Hypothalamus (tissue), 51 donors: Measurements from ENCODE around the gene GCK.
A peak's percentile ranks its signal among the peaks of the same experiment; 100 is the strongest.
"Not testable (repeated sequence)": the region's sequence is repeated elsewhere in the genome, so short reads cannot be mapped to it uniquely, and the experiment has no call there.

Experiments used
- DNase-seq, 51 donors: peaks; one replicate each; lab custom pipeline; 2025; lab: John Stamatoyannopoulos, UW

Gene GCK

GRCh38 chr7:44184873-44185446 is 4.3 kb downstream of the GCK start:
- no peak for DNase-seq

- peak in 2 of 51 donors; percentile 8 to 16 for DNase-seq
Measured at GRCh38 chr7:44184206-44184872, 4.9 kb downstream of the GCK start.

- peak in 6 of 51 donors; percentile 6 to 33 (median 13) for DNase-seq
Measured at GRCh38 chr7:44183386-44183785, 5.9 kb downstream of the GCK start.

DNA sequence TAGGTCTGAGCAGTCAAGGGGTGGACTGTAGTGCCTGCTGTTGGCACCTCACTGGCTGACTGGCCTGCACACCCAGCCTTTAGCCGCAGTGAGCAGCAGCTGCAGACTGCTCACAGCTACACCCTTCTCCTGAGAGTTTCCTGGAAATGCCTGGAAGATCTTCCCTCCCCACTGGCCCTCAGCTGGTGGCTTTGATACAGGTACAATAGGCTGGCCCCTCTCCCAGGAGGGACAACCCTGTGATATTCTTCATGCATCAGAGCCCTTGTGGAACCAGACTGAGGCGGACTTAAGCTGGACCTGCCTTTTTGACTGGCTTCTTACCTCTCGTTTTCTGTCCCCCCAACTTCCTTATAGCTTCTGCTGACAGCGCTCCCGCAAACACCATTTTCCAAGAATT is 6.4 kb downstream of the GCK start:
- DNase-seq, result no peak

DNA sequence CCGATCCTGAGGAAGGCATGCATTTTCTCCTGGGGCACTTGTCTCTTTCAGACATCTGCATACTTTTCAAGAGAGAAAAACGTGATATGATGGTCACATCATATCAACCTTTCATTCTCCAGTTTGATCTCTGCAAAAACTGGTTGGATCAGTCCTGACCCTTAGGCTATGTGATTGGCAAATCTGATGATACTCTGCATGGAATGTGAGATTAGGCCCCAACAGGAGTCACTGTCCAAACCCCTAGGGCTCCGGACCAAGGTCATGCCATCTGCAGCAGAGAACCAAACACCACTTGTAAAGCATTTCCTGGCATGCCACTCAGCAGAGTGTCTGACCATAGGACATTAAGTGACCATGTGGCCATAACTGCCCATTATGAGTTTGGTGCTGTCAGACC is 8.6 kb downstream of the GCK start:
- DNase-seq, result no peak

DNA sequence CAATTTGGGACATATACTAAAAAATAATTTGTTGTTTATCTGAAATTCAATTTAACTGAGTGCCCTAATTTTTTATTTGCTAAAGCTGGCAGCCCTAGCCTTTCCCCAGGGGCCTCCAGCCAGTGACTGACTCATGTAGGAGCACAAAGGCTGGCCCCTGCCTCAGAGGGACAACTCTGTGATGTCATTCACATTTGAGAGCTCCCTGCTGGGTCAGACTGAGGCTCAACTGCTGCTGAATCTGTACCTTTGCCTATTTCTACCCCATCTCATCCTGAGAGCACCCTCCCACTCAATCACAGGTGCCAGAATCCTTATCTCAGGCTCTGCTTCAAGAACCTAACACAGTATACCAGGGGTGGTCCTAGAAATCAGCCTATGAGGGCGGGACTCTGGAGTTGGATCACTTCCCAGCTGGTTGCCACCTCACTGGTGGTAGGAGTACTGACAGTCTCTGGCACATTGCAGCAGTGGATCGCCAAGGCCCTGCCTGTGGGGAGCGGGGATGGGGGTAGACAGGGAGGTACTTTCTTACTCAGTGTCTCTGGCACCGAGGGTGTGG is 11.6 kb downstream of the GCK start:
- DNase-seq, result peak in 25 of 51 donors; percentile 10 to 77 (median 55)

DNA sequence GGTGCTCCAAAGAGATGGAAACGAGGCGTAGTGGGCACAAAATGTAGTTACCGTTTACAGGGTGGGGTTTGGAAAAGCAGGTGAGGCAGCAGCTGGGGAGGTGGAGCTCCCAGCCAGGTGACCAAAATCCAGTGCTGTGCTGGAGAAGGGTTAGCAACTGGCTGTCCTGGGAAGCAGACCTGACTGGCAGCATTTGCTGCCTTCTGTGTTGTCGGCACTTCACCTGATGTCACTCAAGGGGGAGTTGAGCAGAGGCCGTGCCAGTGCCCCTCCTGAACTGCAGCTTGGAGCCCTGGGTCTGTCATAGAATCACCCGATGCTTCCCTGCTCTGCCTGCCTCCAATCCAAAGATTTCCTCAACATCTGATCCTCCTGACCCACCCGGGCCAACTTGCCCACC is 12.8 kb downstream of the GCK start:
- no peak for DNase-seq

DNA sequence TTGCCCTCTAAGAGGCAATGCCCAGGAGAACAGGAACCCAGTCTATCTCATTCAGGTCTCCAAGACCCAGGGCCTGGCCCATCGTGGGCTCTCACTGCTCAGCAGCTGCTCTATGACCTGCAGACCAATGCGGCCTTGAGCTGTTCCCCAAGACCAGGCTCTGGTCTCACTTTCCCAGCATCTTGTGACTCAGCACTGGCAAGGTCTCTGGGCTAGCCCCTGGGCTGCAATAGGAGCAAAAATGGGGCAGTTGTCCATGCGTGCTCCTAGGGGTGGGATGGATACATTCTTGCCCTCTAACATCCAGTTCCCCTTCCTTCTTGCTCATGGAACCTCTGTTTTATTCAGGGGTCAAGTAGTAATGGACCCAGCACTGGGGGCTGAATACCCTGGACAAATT is 13.5 kb downstream of the GCK start:
- no peak for DNase-seq

- DNase-seq, result not testable (repeated sequence)
Measured at GRCh38 chr7:44174694-44174948, 14.6 kb downstream of the GCK start.

DNA sequence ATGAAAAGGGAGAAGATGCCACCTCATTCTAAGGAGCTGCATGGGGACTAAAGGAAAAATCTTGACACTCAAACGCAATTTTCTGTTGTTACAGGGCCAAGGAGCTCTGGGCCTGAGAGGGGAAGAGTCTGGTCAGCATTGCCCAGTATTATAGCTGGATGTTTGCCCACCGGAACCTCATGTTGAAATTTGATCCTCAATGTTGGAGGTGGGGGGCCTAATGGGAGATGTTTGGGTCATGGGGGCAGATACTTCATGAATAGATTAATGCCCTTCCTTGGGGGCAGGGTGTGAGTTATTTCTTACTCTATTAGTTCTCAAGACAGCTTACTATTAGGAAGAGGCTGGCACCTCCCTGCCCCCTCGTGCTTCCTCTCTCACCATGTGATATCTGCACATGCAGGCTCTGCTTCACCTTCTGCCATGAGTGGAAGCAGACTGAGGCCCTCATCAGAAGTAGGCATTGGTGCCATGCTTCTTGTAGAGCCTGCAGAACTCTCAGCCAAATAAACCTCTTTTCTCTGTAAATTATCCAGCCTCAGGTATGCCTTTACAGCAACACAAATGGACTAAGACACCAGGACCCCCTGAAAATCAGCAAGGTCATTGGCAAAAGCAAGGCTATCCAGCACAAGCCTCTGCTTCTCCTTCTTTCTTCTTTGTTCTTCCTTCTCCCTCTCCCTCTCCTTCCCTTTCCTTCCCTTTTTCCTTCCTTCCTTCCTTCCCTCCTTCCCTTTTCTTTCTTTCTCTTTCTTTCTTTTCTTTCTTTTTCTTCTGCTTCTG is 15.1 kb downstream of the GCK start:
- no peak for DNase-seq

DNA sequence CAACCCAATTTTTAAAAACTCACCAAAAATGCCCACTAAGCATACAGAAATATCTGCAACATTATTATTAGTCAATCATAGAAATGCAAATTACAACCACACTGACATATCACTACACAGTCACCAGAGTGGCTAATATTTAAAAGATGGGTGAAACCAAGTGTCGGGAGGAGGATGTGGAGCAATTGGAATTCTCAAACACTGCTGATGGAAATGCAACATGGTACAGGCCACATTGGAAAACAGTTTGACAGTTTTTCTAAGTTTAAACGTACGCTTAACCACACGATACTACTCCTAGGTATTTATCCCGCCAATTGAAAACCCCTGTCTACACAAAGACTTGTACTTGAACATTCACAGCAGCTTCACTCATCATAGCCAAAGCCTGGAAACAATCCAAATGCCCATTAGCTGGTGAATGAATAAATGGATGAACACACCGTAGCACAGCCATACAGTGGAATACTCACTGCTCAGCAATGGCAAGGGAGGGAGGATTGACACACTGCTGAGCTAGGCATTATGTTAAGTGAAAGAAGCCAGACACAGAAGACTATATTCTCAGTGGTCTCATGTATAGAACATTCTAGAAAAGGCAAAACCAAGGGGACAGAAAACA is 16.3 kb downstream of the GCK start:
- no peak for DNase-seq

DNA sequence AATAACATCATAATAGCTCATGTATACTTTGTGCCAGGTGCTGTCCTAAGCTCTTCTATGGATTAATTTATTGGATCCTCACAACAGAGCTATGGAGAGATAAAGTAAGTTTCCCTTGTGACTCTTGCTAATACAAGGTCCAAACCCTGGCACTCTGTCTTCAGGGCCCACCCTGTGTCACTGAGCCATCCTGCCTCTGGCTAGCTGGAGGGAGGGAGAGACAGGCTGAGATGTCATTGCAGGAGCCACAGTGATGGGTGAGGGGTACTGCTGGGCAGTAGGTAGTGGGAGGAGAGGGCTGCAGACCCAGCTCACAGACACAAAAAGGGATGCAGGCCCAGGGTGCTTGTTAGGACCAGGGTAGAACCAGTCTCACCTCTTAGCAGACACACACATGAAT is 16.9 kb downstream of the GCK start:
- DNase-seq, result no peak

- not testable (repeated sequence) for DNase-seq
Measured at GRCh38 chr7:44171901-44172300, 17.3 kb downstream of the GCK start.

DNA sequence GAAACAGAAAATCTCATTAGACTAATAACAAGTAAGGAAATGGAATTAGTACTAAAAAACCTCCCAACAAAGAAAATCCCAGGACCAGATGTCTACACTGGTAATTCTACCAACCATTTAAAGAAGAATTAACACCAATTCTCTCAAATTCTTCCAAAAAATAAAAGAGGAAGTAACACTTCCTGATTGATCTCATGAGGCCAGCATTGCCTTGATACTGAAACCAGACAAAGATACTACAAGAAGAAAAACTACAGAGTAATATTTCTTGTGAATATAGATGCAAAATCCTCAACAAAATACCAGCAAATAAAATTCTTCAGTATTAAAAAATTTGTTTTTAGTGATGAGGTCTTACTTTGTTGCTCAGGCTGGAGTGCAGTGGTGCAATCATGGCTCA is 21.3 kb downstream of the GCK start:
- DNase-seq, result no peak

- DNase-seq, result no peak
Measured at GRCh38 chr7:44163591-44163990, 25.6 kb downstream of the GCK start.

DNA sequence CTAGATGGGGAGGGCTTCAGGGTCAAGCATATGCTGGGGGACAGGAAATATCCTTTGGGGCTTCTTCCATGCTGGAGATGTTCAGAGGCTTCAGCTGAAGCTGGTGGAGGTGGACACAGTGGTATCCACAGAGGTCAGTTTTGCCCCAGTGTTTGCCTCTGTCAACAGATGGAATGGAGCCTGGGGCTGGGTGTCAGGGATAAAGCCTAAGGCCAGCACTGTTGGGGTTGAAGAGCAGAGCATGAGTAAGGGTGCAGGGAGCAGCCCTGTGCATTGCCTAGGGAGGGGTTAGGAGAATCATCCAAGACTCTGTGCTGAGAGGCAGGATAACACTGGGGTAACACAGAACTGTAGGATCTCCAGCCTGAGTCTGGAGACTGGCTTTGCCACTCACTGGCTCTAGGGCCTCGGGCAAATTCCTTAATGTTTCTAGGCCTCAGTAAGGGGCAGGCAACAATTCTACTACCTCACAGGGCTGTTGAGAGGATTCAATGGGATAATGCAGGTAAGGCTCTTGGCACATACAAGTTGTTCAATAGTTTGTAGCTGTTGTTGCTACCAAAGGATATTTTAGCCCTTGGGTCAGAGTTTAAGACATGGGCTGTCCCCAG is 26.3 kb downstream of the GCK start:
- no peak for DNase-seq

- DNase-seq, result no peak
Measured at GRCh38 chr7:44162179-44162578, 27.1 kb downstream of the GCK start.

DNA sequence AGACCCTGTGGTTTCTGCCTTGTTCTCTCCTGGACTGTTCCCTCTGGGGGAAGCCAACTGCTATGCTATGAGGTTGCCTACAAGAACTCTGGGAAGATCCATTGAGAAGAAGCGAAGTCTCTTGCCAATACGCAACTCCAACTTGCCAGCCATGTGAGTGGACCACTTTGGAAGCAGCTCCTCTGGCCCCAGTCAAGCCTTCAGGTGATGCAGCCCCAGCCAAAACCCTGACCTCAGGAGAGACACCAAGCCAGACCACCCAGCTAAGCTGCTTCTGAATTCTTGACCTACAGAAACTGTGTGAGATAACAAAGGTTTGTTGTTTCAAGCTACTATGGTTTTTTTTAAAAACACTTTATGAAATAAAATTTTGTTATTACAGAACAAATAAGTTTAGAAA is 27.9 kb downstream of the GCK start:
- DNase-seq, result no peak

DNA sequence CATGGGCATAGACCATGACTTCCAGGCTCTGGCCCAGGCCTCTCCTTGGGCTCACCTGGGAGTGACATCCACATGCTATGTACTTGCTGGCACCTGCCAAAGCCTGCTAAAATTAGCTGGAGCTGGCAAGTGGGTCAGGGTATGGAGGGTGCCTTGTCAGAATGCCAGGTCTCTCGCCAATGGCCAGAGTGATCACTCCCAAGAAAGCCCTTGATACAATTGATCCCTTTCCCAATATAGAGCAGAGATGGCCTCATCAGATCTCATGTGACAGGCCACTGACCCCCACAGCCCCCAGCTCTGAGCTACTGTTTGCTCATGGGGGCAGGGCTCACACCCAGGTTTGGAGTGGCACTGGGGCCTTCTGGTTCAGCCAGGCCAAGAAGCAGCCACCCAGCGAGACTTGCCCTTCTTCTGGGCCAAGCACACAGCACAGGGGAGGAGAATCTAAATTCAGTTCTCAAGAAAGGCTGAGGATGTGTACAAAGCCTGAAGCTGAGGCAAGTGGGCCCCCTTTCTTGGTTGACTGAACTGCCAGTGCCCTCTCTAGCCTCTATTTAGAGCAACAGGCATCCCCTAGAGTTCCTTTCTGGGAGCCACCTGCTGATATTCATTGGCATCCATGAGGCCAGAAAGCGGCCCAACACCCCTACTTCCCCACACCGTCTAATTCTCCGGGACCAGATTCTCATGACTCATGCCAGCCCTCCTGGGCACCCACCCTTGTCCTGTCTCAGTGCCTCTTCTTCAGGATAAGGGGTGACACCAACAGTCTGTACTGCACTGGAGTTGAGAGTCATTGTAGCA is 29.2 kb downstream of the GCK start:
- DNase-seq, result no peak
